GM12878 (cell line): ENCODE results near the gene RCN2. TPM values are rescaled to one million over a fixed set of nuclear protein-coding genes. Genes with fewer than 3 reads are reported as not detected.
"Not testable (repeated sequence)": the region's sequence is repeated elsewhere in the genome, so short reads cannot be mapped to it uniquely, and the experiment has no call there.

Experiments used
- ATAC-seq: fragments of 200-7000 bp; cut with Tn5 transposase; 3 replicates; pipeline ENCODE4 v1.9.1; 2020; ENCODE audit warnings: mild to moderate bottlenecking, moderate library complexity
- BruUV-seq: library from RNA; stranded (reverse); fragments of 400-500 nt; replicated peaks from 2 replicates; lab custom pipeline; 2021; lab: Mats Ljungman, UMichigan
- CTCF ChIA-PET: fragments of 300-600 bp; sonication (Branson Sonifier 250); formaldehyde crosslinking; extraction: SDS; loops from one replicate; lab custom pipeline; 2021; ENCODE audit warnings: inconsistent platforms; lab: Yijun Ruan, JAX
- POLR2A ChIA-PET: fragments of 350-600 bp; formaldehyde crosslinking; extraction: SDS; loops from one replicate; lab custom pipeline; 2021; ENCODE audit warnings: inconsistent platforms; lab: Charles Lee
- RAD21 ChIA-PET: fragments of 300-600 bp; sonication (Branson Sonifier 250); formaldehyde crosslinking; loops from one replicate; lab custom pipeline; 2023; ENCODE audit warnings: antibody characterized with exemption; ENCODE audit not compliant: unreplicated experiment; lab: Charles Lee
- SMC1A ChIA-PET: fragments of 300-600 bp; sonication (Branson Sonifier 250); formaldehyde crosslinking; loops from one replicate; lab custom pipeline; 2023; ENCODE audit not compliant: unreplicated experiment, uncharacterized antibody; lab: Charles Lee
- DNase-seq: peaks from one replicate; pipeline ENCODE4 v3.0.0-alpha.2; 2011; ENCODE audit warnings: low read depth, low spot score
- FAIRE-seq: peaks from 3 replicates; lab custom pipeline; 2011; peaks lifted over from hg19 to GRCh38; lab: Jason Lieb, UNC
- H2AFZ ChIP-seq: 2 replicates; pipeline ENCODE4 v1.6.0; 2011; ENCODE audit warnings: low read depth, low read length, control low read depth; ENCODE audit not compliant: control insufficient read depth
- H3K27ac ChIP-seq: 2 replicates; pipeline ENCODE4 v1.5.1; 2011; ENCODE audit warnings: control low read depth; ENCODE audit not compliant: control insufficient read depth, insufficient read depth
- H3K27me3 ChIP-seq, 2 experiments: replicated peaks in 1 of 2; 2 replicates each; pipeline versions ENCODE4 v1.6.0 to v1.6.1; 2011; ENCODE audit warnings: low read length in 1 of 2; ENCODE audit not compliant: control insufficient read depth in 2 of 2, insufficient read depth in 2 of 2
- H3K36me3 ChIP-seq, 2 experiments: 2 replicates each; pipeline ENCODE4 v1.5.1; 2011; ENCODE audit warnings: low read length in 1 of 2; ENCODE audit not compliant: control insufficient read depth in 2 of 2, insufficient read depth in 2 of 2
- H3K4me1 ChIP-seq: 2 replicates; pipeline ENCODE4 v1.6.1; 2011; ENCODE audit warnings: mild to moderate bottlenecking, low read length, moderate library complexity, mixed read lengths; ENCODE audit not compliant: control insufficient read depth, insufficient read depth
- H3K4me2 ChIP-seq: 2 replicates; pipeline ENCODE4 v1.6.0; 2011; ENCODE audit warnings: control low read depth; ENCODE audit not compliant: control insufficient read depth, insufficient read depth
- H3K4me3 ChIP-seq: fragments of 200-600 bp; sonication (generic); 2 replicates; pipeline ENCODE4 v1.5.1; 2016
- H3K79me2 ChIP-seq: 2 replicates; pipeline ENCODE4 v1.6.0; 2011; ENCODE audit warnings: low read length; ENCODE audit not compliant: control insufficient read depth, insufficient read depth
- H3K9ac ChIP-seq: 2 replicates; pipeline ENCODE4 v1.8.0; 2011; ENCODE audit warnings: low read length, control low read depth, mixed read lengths; ENCODE audit not compliant: control insufficient read depth, insufficient read depth
- H3K9me3 ChIP-seq: replicated peaks from 3 replicates; pipeline ENCODE4 v1.5.1; 2011; ENCODE audit warnings: mild to moderate bottlenecking, low read length; ENCODE audit not compliant: control insufficient read depth, insufficient read depth
- H4K20me1 ChIP-seq: 2 replicates; pipeline ENCODE4 v1.6.0; 2011; ENCODE audit not compliant: control insufficient read depth, insufficient read depth
- CHD2 ChIP-seq: IDR thresholded peaks from 2 replicates; pipeline ENCODE4 v1.6.1; 2011; ENCODE audit warnings: low read depth, low read length, improper control_type of control experiment, borderline replicate concordance
- EZH2 ChIP-seq: IDR thresholded peaks from 2 replicates; pipeline ENCODE4 v1.6.1; 2012; ENCODE audit warnings: low read depth, mild to moderate bottlenecking, control low read depth, inconsistent platforms, low read length, borderline replicate concordance; ENCODE audit not compliant: control insufficient read depth
- GATAD2B ChIP-seq: fragments of 450-650 bp; conservative IDR thresholded peaks from 2 replicates; pipeline ENCODE4 v1.6.1; 2017; ENCODE audit warnings: low read depth, mild to moderate bottlenecking, moderate library complexity
- HDGF ChIP-seq: fragments of 450-650 bp; IDR thresholded peaks from 2 replicates; pipeline ENCODE4 v1.6.1; 2016; ENCODE audit warnings: antibody characterized with exemption
- LARP7 ChIP-seq: fragments of 450-650 bp; IDR thresholded peaks from 2 replicates; pipeline ENCODE4 v1.6.1; 2017; ENCODE audit warnings: mild to moderate bottlenecking
- MYB ChIP-seq: fragments of 150-350 bp; IDR thresholded peaks from 2 replicates; pipeline ENCODE4 v1.6.1; 2014; ENCODE audit warnings: mild to moderate bottlenecking, low read depth, low read length, borderline replicate concordance
- NR2F1 ChIP-seq: fragments of 450-650 bp; conservative IDR thresholded peaks from 2 replicates; pipeline ENCODE4 v1.6.1; 2017; ENCODE audit warnings: mild to moderate bottlenecking
- PML ChIP-seq: IDR thresholded peaks from 2 replicates; pipeline ENCODE4 v1.6.1; 2012; ENCODE audit warnings: low read length, inconsistent platforms
- POU2F2 ChIP-seq: IDR thresholded peaks from 3 replicates; pipeline ENCODE4 v1.6.1; 2011; ENCODE audit warnings: low read depth, mild to moderate bottlenecking, low read length, borderline replicate concordance
- RCOR1 ChIP-seq: conservative IDR thresholded peaks from 2 replicates; pipeline ENCODE4 v1.6.1; 2012; ENCODE audit warnings: low read depth, low read length, improper control_type of control experiment
- SMC3 ChIP-seq: IDR thresholded peaks from 2 replicates; pipeline ENCODE4 v1.6.1; 2011; ENCODE audit warnings: low read length, improper control_type of control experiment, borderline replicate concordance
- ZNF217 ChIP-seq: fragments of 450-650 bp; IDR thresholded peaks from 2 replicates; pipeline ENCODE4 v1.6.1; 2017; ENCODE audit warnings: antibody characterized with exemption, mild to moderate bottlenecking
- ZNF384 ChIP-seq: IDR thresholded peaks from 2 replicates; pipeline ENCODE4 v1.6.1; 2012; ENCODE audit warnings: low read depth, mild to moderate bottlenecking, low read length, improper control_type of control experiment, borderline replicate concordance
- ZNF622 ChIP-seq: fragments of 450-650 bp; IDR thresholded peaks from 2 replicates; pipeline ENCODE4 v1.6.1; 2017; ENCODE audit warnings: mild to moderate bottlenecking, inconsistent platforms
- ZZZ3 ChIP-seq: IDR thresholded peaks from 2 replicates; pipeline ENCODE4 v1.6.1; 2011; ENCODE audit warnings: low read depth; ENCODE audit not compliant: control insufficient read depth, insufficient read length
- WGBS: methylation state at CpG from one replicate; pipeline ENCODE4 v1.1.6; 2016; ENCODE audit warnings: low lambda C conversion rate; ENCODE audit not compliant: insufficient replicate concordance, insufficient coverage; ENCODE audit errors: missing lambda C conversion rate; 5-methylcytosine and 5-hydroxymethylcytosine counted together
- in situ Hi-C: fragments of 300-500 bp; cut with MboI; formaldehyde crosslinking; loops from 9 replicates; pipeline ENCODE4 v1.14.3; 2018; ENCODE audit warnings: mixed read lengths
- intact Hi-C: fragments of 100-400 bp; cut with micrococcal nuclease; formaldehyde crosslinking; loops from one replicate; pipeline ENCODE4 v1.14.2; 2022; ENCODE audit not compliant: unreplicated experiment
- polyA plus RNA-seq, 11 experiments: library from polyadenylated mRNA; depleted of rRNA in 4 of 11; unstranded in 6 of 11; stranded (reverse) in 5 of 11; fragments of >200 nt; fragmentation: Nextera tagmentation in 4 of 11; fragmentation: Illumina TruSeq in 1 of 11; extraction: Ambion mirVana in 4 of 11; extraction: Trizol in 1 of 11; gene quantifications; 1 replicate in 1 of 11; 2 replicates in 10 of 11; pipeline versions ENCODE4 v1.2.1 to v1.2.3, GENCODE V29; 2011 to 2016; ENCODE audit warnings: inconsistent platforms in 2 of 11, missing spikeins in 2 of 11, low read depth in 1 of 11
- total RNA-seq, 4 experiments: library from RNA; depleted of rRNA in 3 of 4; stranded (reverse); fragments of >200 nt in 3 of 4; fragmentation: Illumina TruSeq in 1 of 4; extraction: Trizol in 1 of 4; gene quantifications; 2 replicates each; pipeline versions ENCODE4 v1.2.1 to v1.2.3, GENCODE V29; 2013 to 2021
- TF ChIP-seq, protein P1 (sequence below): IDR thresholded peaks from 2 replicates; pipeline ENCODE4 v1.6.1; 2012; ENCODE audit warnings: mild to moderate bottlenecking, low read depth, low read length

Gene RCN2
- total and polyA plus RNA-seq, 10 of the 15 experiments (the other 5 are each of a cell fraction or from before 2014, with no cell fraction given): 4.9 to 41.0 (median 12.9) TPM

DNA sequence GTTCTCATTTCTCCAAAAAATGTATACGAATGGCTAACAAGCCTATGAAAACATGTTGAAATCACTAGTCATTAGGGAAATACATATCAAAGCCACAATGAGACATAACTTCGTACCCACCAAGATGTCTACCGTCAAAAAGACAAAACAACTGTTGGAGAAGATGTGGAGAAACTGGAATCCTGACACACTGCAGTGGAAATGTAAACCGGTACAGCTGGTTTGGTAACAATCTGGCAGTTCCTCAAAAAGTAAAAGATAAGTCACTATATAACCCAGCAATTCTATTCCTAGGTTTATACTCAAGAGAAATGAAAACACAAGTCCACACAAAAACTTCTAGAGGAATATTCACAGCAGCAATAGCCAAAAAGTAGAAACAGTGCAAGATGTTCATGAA, 33.4 kb upstream of the RCN2 start:
- Histone ChIP-seq H3K27me3 (no peaks in the 10 kb centered on the region), H4K20me1 (no peaks in the 10 kb centered on the region), H3K79me2 (no peaks in the 10 kb centered on the region; the same call in none of the 2 replicates), H3K27ac (no peak overlapping the region), H3K4me1 (peaks cover 11% of the 10 kb centered on the region; the same call in 1 of the 2 replicates), H3K9me3 (peaks cover 4% of the 10 kb centered on the region), H2AFZ (no peak overlapping the region), H3K36me3 (no peaks in the 10 kb centered on the region), H3K4me2 (no peak overlapping the region), H3K4me3 (no peak overlapping the region), H3K9ac (no peak overlapping the region)
- ATAC-seq (no peak), FAIRE-seq (no peak), DNase-seq (no peak)
- ChIA-PET CTCF (no interaction called here), POLR2A (no interaction called here), RAD21 (no interaction called here), SMC1A (no interaction called here)
- 98% methylated on average over 4 of the region's 4 CpGs for WGBS
- intact Hi-C loops (no loop called here), in situ Hi-C loops (no loop called here)
- no TSS peak for BruUV-seq
- no peak for TF ChIP-seq SMC3
- no peak for TF ChIP-seq CHD2
- no peak for TF ChIP-seq GATAD2B
- TF ChIP-seq ZZZ3: no peak
- no peak for TF ChIP-seq MYB
- TF ChIP-seq RCOR1: no peak
- TF ChIP-seq ZNF217: no peak
- no peak for TF ChIP-seq ZNF622
- TF ChIP-seq HDGF: no peak
- TF ChIP-seq, protein P1, sequence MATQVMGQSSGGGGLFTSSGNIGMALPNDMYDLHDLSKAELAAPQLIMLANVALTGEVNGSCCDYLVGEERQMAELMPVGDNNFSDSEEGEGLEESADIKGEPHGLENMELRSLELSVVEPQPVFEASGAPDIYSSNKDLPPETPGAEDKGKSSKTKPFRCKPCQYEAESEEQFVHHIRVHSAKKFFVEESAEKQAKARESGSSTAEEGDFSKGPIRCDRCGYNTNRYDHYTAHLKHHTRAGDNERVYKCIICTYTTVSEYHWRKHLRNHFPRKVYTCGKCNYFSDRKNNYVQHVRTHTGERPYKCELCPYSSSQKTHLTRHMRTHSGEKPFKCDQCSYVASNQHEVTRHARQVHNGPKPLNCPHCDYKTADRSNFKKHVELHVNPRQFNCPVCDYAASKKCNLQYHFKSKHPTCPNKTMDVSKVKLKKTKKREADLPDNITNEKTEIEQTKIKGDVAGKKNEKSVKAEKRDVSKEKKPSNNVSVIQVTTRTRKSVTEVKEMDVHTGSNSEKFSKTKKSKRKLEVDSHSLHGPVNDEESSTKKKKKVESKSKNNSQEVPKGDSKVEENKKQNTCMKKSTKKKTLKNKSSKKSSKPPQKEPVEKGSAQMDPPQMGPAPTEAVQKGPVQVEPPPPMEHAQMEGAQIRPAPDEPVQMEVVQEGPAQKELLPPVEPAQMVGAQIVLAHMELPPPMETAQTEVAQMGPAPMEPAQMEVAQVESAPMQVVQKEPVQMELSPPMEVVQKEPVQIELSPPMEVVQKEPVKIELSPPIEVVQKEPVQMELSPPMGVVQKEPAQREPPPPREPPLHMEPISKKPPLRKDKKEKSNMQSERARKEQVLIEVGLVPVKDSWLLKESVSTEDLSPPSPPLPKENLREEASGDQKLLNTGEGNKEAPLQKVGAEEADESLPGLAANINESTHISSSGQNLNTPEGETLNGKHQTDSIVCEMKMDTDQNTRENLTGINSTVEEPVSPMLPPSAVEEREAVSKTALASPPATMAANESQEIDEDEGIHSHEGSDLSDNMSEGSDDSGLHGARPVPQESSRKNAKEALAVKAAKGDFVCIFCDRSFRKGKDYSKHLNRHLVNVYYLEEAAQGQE: no peak
- TF ChIP-seq PML: no peak
- no peak for TF ChIP-seq LARP7
- TF ChIP-seq ZNF384: no peak
- TF ChIP-seq EZH2: no peak
- no peak for TF ChIP-seq NR2F1
- no peak for TF ChIP-seq POU2F2

DNA sequence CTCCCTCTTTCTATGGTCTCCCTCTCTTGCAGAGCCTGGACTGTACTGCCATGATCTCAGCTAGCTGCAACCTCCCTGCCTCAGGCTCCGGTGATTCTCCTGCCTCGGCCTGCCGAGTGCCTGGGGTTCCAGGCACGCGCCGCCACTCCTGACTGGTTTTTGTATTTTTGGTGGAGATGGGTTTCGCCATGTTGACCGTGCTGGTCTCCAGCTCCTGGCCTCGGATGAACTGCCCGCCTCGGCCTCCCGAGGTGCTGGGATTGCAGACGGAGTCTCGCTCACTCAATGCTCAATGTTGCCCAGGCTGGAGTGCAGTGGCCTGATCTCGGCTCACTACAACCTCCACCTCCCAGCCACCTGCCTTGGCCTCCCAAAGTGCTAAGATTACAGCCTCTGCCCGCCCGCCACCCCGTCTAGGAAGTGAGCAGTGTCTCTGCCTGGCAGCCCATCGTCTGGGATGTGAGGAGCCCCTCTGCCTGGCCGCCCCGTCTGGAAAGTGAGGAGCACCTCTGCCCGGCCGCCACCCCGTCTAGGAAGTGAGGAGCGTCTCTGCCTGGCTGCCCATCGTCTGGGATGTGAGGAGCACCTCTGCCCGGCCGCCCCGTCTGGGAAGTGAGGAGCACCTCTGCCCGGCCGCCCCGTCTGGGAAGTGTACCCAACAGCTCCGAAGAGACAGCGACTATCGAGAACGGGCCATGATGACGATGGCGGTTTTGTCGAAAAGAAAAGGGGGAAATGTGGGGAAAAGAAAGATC, 32.2 kb upstream of the RCN2 start:
- intact Hi-C loops, BruUV-seq: not testable (repeated sequence)
- WGBS: 94% methylated on average over 32 of the region's 39 CpGs

More for the DNA sequence above, 32.2 kb upstream of the RCN2 start:
- DNase-seq, H3K4me3 ChIP-seq, H3K9ac ChIP-seq, H3K79me2 ChIP-seq, in situ Hi-C loops, H2AFZ ChIP-seq, H3K9me3 ChIP-seq, H3K27me3 ChIP-seq, ATAC-seq, H4K20me1 ChIP-seq, H3K4me2 ChIP-seq, H3K36me3 ChIP-seq, POLR2A ChIA-PET, RAD21 ChIA-PET, FAIRE-seq, CTCF ChIA-PET, SMC1A ChIA-PET, H3K27ac ChIP-seq: not testable (repeated sequence)
- peaks cover 12% of the 10 kb centered on the region; the same call in 1 of the 2 replicates for H3K4me1 ChIP-seq
